ENCODE results near the gene ATP9B.

The ATP9B gene

GRCh38 chr18:79416677-79417052 is 347.5 kb downstream of the ATP9B start:
- no peak for TF ChIP-seq JUND (IDR thresholded peaks at IDR 0.05; ENCODE audit: low read depth)
- in situ Hi-C loops (cut with HindIII; ENCODE audit: low pct_unique_long_range_greater_than_20kb, low sequenced_read_pairs): no loop called here
- DNase-seq (ENCODE audit: low read depth in 1 of 2, low spot score in 1 of 2): no peak

- no peak for TF ChIP-seq JUND (IDR thresholded peaks at IDR 0.05; ENCODE audit: low read depth)
- in situ Hi-C loops (cut with HindIII; ENCODE audit: low pct_unique_long_range_greater_than_20kb, low sequenced_read_pairs): no loop called here
- DNase-seq (ENCODE audit: low read depth in 1 of 2, low spot score in 1 of 2): no peak
Measured at GRCh38 chr18:79418236-79418635, 349.0 kb downstream of the ATP9B start.

- TF ChIP-seq JUND (IDR thresholded peaks at IDR 0.05; ENCODE audit: low read depth): no peak
- DNase-seq (ENCODE audit: low read depth in 1 of 2, low spot score in 1 of 2): no peak
- in situ Hi-C loops (cut with HindIII; ENCODE audit: low pct_unique_long_range_greater_than_20kb, low sequenced_read_pairs): no loop called here
Measured at GRCh38 chr18:79418642-79419041, 349.4 kb downstream of the ATP9B start.

GRCh38 chr18:79420033-79420745 is 351.0 kb downstream of the ATP9B start:
- in situ Hi-C loops (cut with HindIII; ENCODE audit: low pct_unique_long_range_greater_than_20kb, low sequenced_read_pairs): no loop called here
- TF ChIP-seq JUND (IDR thresholded peaks at IDR 0.05; ENCODE audit: low read depth): no peak
- no peak for DNase-seq (ENCODE audit: low read depth in 1 of 2, low spot score in 1 of 2)

GRCh38 chr18:79421275-79421857 is 352.2 kb downstream of the ATP9B start:
- in situ Hi-C loops (cut with HindIII; ENCODE audit: low pct_unique_long_range_greater_than_20kb, low sequenced_read_pairs): no loop called here
- no peak for TF ChIP-seq JUND (IDR thresholded peaks at IDR 0.05; ENCODE audit: low read depth)
- no peak for DNase-seq (ENCODE audit: low read depth in 1 of 2, low spot score in 1 of 2)

- in situ Hi-C loops (cut with HindIII; ENCODE audit: low pct_unique_long_range_greater_than_20kb, low sequenced_read_pairs): no loop called here
- no peak for DNase-seq (ENCODE audit: low read depth in 1 of 2, low spot score in 1 of 2)
- TF ChIP-seq JUND (IDR thresholded peaks at IDR 0.05; ENCODE audit: low read depth): no peak
Measured at GRCh38 chr18:79422022-79422782, 353.0 kb downstream of the ATP9B start.

GRCh38 chr18:79422783-79423165 is 353.6 kb downstream of the ATP9B start:
- in situ Hi-C loops (cut with HindIII; ENCODE audit: low pct_unique_long_range_greater_than_20kb, low sequenced_read_pairs): no loop called here
- no peak for TF ChIP-seq JUND (IDR thresholded peaks at IDR 0.05; ENCODE audit: low read depth)
- no peak for DNase-seq (ENCODE audit: low read depth in 1 of 2, low spot score in 1 of 2)

GRCh38 chr18:79423211-79424007 is 354.2 kb downstream of the ATP9B start:
- no peak for DNase-seq (ENCODE audit: low read depth in 1 of 2, low spot score in 1 of 2)
- in situ Hi-C loops (cut with HindIII; ENCODE audit: low pct_unique_long_range_greater_than_20kb, low sequenced_read_pairs): no loop called here
- TF ChIP-seq JUND (IDR thresholded peaks at IDR 0.05; ENCODE audit: low read depth): no peak

- in situ Hi-C loops (cut with HindIII; ENCODE audit: low pct_unique_long_range_greater_than_20kb, low sequenced_read_pairs): no loop called here
- no peak for DNase-seq (ENCODE audit: low read depth in 1 of 2, low spot score in 1 of 2)
- no peak for TF ChIP-seq JUND (IDR thresholded peaks at IDR 0.05; ENCODE audit: low read depth)
Measured at GRCh38 chr18:79424008-79424565, 354.9 kb downstream of the ATP9B start.

GRCh38 chr18:79424880-79425568 is 355.8 kb downstream of the ATP9B start:
- in situ Hi-C loops (cut with HindIII; ENCODE audit: low pct_unique_long_range_greater_than_20kb, low sequenced_read_pairs): no loop called here
- no peak for DNase-seq (ENCODE audit: low read depth in 1 of 2, low spot score in 1 of 2)
- no peak for TF ChIP-seq JUND (IDR thresholded peaks at IDR 0.05; ENCODE audit: low read depth)

GRCh38 chr18:79425569-79425886 is 356.3 kb downstream of the ATP9B start:
- in situ Hi-C loops (cut with HindIII; ENCODE audit: low pct_unique_long_range_greater_than_20kb, low sequenced_read_pairs): no loop called here
- TF ChIP-seq JUND (IDR thresholded peaks at IDR 0.05; ENCODE audit: low read depth): no peak
- no peak for DNase-seq (ENCODE audit: low read depth in 1 of 2, low spot score in 1 of 2)

All from T47D (cell line).